Vagina (tissue), 2 donors: ENCODE measurements around the gene MAML2.

ENCODE experiments used
- CTCF ChIP-seq, 3 experiments: fragments of 450-650 bp in 2 of 3; fragments of 200-600 bp in 1 of 3; sonication (generic) in 1 of 3; IDR thresholded peaks; one replicate each; pipeline ENCODE4 v1.5.1; 2017 to 2019; ENCODE audit warnings: antibody characterized with exemption in 3 of 3, mild to moderate bottlenecking in 2 of 3, moderate library complexity in 2 of 3
- POLR2A ChIP-seq, 2 donors: fragments of 450-650 bp; IDR thresholded peaks; one replicate each; pipeline ENCODE4 v1.6.1; 2017; ENCODE audit warnings: antibody characterized with exemption in 2 of 2, mild to moderate bottlenecking in 2 of 2, moderate library complexity in 2 of 2
- POLR2AphosphoS5 ChIP-seq, 2 donors: sonication (generic); formaldehyde crosslinking; IDR thresholded peaks; one replicate each; pipeline ENCODE4 v1.9.0; 2017; ENCODE audit warnings: antibody characterized with exemption in 2 of 2, mild to moderate bottlenecking in 2 of 2, low read depth in 1 of 2; ENCODE audit not compliant: insufficient read depth in 1 of 2

GRCh38 chr11:96307776-96308140, 35.2 kb downstream of the MAML2 start:
- TF ChIP-seq CTCF (IDR thresholded peaks at IDR 0.05) (no peak), POLR2A (IDR thresholded peaks at IDR 0.05) (no peak), POLR2AphosphoS5 (IDR thresholded peaks at IDR 0.05; ENCODE audit: insufficient read depth in 1 of 2, low read depth in 1 of 2) (peak in 1 of 2 donors; percentile 58)
